ENCODE measurements around the gene ROPN1L. TPM values are rescaled to one million over a fixed set of nuclear protein-coding genes. Genes with fewer than 3 reads are reported as not detected.

The ROPN1L gene
- polyA plus RNA-seq, 1 donor from 2014 or later = 0.52 TPM

DNA sequence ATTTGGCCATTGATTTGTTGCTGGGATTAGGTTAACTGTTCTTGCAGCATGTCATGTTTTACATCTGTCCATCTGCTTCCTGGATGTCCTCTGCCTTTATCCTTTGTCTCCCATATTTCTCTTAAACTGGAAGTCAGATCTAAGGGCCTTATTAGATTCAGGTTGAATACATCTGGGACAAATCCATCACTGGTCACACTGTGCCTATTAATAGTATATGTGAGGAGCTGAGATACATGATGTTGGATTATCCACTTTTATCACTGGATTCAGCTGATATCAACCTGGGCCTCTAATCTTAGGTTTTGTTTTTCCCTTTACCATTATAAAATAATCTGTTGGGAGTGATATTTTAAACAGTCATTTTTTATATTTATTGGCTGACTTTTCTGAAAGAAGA, 41.8 kb upstream of the ROPN1L start:
- Histone ChIP-seq H3F3A (ENCODE audit: insufficient read depth, low read length, poor library complexity, severe bottlenecking) (no peaks in the 10 kb centered on the region), H3K4me3 (ENCODE audit: low read length) (no peak overlapping the region), H3K36me3 (ENCODE audit: insufficient read depth, low read length) (peaks cover 24% of the 10 kb centered on the region), H3K9me2 (ENCODE audit: insufficient read depth, low read length) (no peaks in the 10 kb centered on the region), H3K27ac (ENCODE audit: low read length) (no peak overlapping the region), H4K20me1 (ENCODE audit: insufficient read depth) (no peaks in the 10 kb centered on the region), H3K4me2 (ENCODE audit: low read length) (no peak overlapping the region), H3K27me3 (ENCODE audit: insufficient read depth, low read depth, low read length) (no peaks in the 10 kb centered on the region), H2AFZ (ENCODE audit: low read depth, low read length) (no peak overlapping the region), H3K79me2 (replicated peaks; ENCODE audit: insufficient read depth, low read length) (no peaks in the 10 kb centered on the region), H3K9me3 (ENCODE audit: low read length) (no peaks in the 10 kb centered on the region), H3K9ac (ENCODE audit: low read length) (no peak overlapping the region)
- TF ChIP-seq EP300 (conservative IDR thresholded peaks at IDR 0.05; ENCODE audit: poor library complexity, severe bottlenecking) (no peak), POLR2AphosphoS5 (IDR thresholded peaks at IDR 0.05) (no peak), SMC3 (conservative IDR thresholded peaks at IDR 0.05; ENCODE audit: poor library complexity) (no peak), RAD21 (conservative IDR thresholded peaks at IDR 0.05) (no peak), EZH2 (IDR thresholded peaks at IDR 0.05; ENCODE audit: borderline replicate concordance, insufficient read depth, low read length, poor library complexity, severe bottlenecking) (no peak), MXI1 (conservative IDR thresholded peaks at IDR 0.05; ENCODE audit: poor library complexity, severe bottlenecking) (no peak), TAF1 (IDR thresholded peaks at IDR 0.05; ENCODE audit: low read depth) (no peak)
- TF ChIP-seq, protein P1, sequence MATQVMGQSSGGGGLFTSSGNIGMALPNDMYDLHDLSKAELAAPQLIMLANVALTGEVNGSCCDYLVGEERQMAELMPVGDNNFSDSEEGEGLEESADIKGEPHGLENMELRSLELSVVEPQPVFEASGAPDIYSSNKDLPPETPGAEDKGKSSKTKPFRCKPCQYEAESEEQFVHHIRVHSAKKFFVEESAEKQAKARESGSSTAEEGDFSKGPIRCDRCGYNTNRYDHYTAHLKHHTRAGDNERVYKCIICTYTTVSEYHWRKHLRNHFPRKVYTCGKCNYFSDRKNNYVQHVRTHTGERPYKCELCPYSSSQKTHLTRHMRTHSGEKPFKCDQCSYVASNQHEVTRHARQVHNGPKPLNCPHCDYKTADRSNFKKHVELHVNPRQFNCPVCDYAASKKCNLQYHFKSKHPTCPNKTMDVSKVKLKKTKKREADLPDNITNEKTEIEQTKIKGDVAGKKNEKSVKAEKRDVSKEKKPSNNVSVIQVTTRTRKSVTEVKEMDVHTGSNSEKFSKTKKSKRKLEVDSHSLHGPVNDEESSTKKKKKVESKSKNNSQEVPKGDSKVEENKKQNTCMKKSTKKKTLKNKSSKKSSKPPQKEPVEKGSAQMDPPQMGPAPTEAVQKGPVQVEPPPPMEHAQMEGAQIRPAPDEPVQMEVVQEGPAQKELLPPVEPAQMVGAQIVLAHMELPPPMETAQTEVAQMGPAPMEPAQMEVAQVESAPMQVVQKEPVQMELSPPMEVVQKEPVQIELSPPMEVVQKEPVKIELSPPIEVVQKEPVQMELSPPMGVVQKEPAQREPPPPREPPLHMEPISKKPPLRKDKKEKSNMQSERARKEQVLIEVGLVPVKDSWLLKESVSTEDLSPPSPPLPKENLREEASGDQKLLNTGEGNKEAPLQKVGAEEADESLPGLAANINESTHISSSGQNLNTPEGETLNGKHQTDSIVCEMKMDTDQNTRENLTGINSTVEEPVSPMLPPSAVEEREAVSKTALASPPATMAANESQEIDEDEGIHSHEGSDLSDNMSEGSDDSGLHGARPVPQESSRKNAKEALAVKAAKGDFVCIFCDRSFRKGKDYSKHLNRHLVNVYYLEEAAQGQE (IDR thresholded peaks at IDR 0.05; ENCODE audit: borderline replicate concordance) = no peak
- TF ChIP-seq, protein P2, sequence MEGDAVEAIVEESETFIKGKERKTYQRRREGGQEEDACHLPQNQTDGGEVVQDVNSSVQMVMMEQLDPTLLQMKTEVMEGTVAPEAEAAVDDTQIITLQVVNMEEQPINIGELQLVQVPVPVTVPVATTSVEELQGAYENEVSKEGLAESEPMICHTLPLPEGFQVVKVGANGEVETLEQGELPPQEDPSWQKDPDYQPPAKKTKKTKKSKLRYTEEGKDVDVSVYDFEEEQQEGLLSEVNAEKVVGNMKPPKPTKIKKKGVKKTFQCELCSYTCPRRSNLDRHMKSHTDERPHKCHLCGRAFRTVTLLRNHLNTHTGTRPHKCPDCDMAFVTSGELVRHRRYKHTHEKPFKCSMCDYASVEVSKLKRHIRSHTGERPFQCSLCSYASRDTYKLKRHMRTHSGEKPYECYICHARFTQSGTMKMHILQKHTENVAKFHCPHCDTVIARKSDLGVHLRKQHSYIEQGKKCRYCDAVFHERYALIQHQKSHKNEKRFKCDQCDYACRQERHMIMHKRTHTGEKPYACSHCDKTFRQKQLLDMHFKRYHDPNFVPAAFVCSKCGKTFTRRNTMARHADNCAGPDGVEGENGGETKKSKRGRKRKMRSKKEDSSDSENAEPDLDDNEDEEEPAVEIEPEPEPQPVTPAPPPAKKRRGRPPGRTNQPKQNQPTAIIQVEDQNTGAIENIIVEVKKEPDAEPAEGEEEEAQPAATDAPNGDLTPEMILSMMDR (IDR thresholded peaks at IDR 0.05; ENCODE audit: poor library complexity, severe bottlenecking) = no peak

DNA sequence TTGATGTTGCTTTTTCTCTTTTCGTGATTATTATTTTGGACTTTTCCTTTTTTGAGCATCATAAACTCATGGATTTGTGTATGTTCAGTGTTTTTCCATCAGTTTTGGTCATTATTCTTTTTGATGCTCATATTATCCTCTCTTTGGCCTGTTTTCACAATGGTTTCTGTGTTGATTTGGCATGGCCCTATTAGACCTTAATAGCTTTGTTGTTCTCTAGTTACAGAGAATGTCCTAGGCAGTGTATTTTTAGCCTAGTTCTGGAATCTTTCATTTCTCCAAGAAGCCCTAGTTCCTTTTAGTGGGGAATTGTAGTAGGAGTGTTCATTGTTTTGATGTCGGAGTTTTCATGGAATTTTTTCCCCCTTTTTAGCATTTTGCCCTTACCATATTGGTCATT, 41.3 kb upstream of the ROPN1L start:
- peaks cover 30% of the 10 kb centered on the region for H3K36me3 ChIP-seq (ENCODE audit: insufficient read depth, low read length)
- H4K20me1 ChIP-seq (ENCODE audit: insufficient read depth) = no peaks in the 10 kb centered on the region
- no peak overlapping the region for H3K27ac ChIP-seq (ENCODE audit: low read length)

More for the DNA sequence above, 41.3 kb upstream of the ROPN1L start:
- H2AFZ ChIP-seq (ENCODE audit: low read depth, low read length) = no peak overlapping the region
- H3K27me3 ChIP-seq (ENCODE audit: insufficient read depth, low read depth, low read length) = no peaks in the 10 kb centered on the region
- no peaks in the 10 kb centered on the region for H3K9me2 ChIP-seq (ENCODE audit: insufficient read depth, low read length)
- no peaks in the 10 kb centered on the region for H3K79me2 ChIP-seq (replicated peaks; ENCODE audit: insufficient read depth, low read length)
- no peaks in the 10 kb centered on the region for H3F3A ChIP-seq (ENCODE audit: insufficient read depth, low read length, poor library complexity, severe bottlenecking)
- H3K9ac ChIP-seq (ENCODE audit: low read length) = no peak overlapping the region
- H3K4me3 ChIP-seq (ENCODE audit: low read length) = no peak overlapping the region
- no peak overlapping the region for H3K4me2 ChIP-seq (ENCODE audit: low read length)
- H3K9me3 ChIP-seq (ENCODE audit: low read length) = no peaks in the 10 kb centered on the region
- no peak for TF ChIP-seq MXI1 (conservative IDR thresholded peaks at IDR 0.05; ENCODE audit: poor library complexity, severe bottlenecking)
- TF ChIP-seq, protein P2 (IDR thresholded peaks at IDR 0.05; ENCODE audit: poor library complexity, severe bottlenecking) = no peak
- TF ChIP-seq, protein P1 (IDR thresholded peaks at IDR 0.05; ENCODE audit: borderline replicate concordance) = no peak
- no peak for TF ChIP-seq POLR2AphosphoS5 (IDR thresholded peaks at IDR 0.05)
